Mucosa of descending colon (tissue), 3 donors: ENCODE measurements around the gene CTNND2. TPM values are rescaled to one million over a fixed set of nuclear protein-coding genes. Genes with fewer than 3 reads are reported as not detected.

Source experiments
- ATAC-seq: fragments of 200-7000 bp; cut with Tn5 transposase; one replicate; pipeline ENCODE4 v1.9.1; 2020; ENCODE audit warnings: mild to moderate bottlenecking, moderate library complexity
- DNase-seq, 3 donors: peaks; one replicate each; pipeline ENCODE4 v3.0.0-alpha.2; 2020
- H3K36me3 ChIP-seq: fragments of 200-600 bp; one replicate; pipeline ENCODE4 v1.8.0; 2021; ENCODE audit warnings: low read depth, mild to moderate bottlenecking
- H3K4me1 ChIP-seq: fragments of 200-600 bp; one replicate; pipeline ENCODE4 v1.8.0; 2021; ENCODE audit warnings: low read depth, mild to moderate bottlenecking
- H3K4me3 ChIP-seq: fragments of 200-600 bp; one replicate; pipeline ENCODE4 v1.8.0; 2021; ENCODE audit warnings: mild to moderate bottlenecking
- H3K9me3 ChIP-seq: fragments of 200-600 bp; one replicate; pipeline ENCODE4 v1.8.0; 2021; ENCODE audit warnings: mild to moderate bottlenecking
- intact Hi-C, 2 donors: fragments of 100-400 bp; cut with DNase I in 1 of 2; cut with micrococcal nuclease in 1 of 2; formaldehyde crosslinking; loops; one replicate each; pipeline versions ENCODE4 v1.11.0 to v1.11.1; 2022; cut with DNase I, micrococcal nuclease
- total RNA-seq, 3 donors: library from RNA; stranded (reverse); fragmentation: NEBNext Ultra II Directional in 2 of 3; extraction: Animal tissue kit (Norgen Biotek cat#: 25700) in 2 of 3; gene quantifications; one replicate each; pipeline versions ENCODE4 v1.2.1 to v1.2.4, GENCODE V29; 2021 to 2023
- TF ChIP-seq, protein P1 (sequence below): fragments of 200-600 bp; IDR thresholded peaks from one replicate; pipeline ENCODE4 v1.8.0; 2022; ENCODE audit warnings: antibody characterized with exemption, mild to moderate bottlenecking
- donor health status: DM: no; HTN: no; CAD: no; lungs with moderate emphysema.
- donor health status: DM: no; HTN: no; CAD: no.
- donor health status: DM: no; HTN: yes; CAD: no.

Gene CTNND2
- total RNA-seq, 3 donors from 2014 or later = 0.70 to 3.4 (median 0.81) TPM

DNA sequence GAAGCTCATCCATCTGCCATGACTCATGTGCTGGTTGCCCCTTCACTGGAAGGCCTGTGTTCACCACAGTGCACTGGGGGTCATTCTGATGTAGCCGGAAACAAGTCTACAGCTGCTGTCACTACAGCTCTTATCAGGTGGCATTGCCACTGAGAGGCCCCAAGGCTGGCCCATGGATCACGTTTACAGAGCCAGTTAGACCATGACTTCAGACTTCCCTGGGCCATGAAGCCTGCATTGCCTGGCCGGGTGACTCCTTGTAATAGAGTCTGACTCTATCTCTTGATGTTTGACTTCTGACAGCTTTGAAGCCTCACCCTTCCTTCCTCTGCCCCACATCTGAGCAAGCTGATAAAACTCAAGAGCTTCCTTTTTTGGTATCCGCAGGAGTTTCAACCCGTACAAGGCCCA is 669.7 kb downstream of the CTNND2 start:
- TF ChIP-seq, protein P1, sequence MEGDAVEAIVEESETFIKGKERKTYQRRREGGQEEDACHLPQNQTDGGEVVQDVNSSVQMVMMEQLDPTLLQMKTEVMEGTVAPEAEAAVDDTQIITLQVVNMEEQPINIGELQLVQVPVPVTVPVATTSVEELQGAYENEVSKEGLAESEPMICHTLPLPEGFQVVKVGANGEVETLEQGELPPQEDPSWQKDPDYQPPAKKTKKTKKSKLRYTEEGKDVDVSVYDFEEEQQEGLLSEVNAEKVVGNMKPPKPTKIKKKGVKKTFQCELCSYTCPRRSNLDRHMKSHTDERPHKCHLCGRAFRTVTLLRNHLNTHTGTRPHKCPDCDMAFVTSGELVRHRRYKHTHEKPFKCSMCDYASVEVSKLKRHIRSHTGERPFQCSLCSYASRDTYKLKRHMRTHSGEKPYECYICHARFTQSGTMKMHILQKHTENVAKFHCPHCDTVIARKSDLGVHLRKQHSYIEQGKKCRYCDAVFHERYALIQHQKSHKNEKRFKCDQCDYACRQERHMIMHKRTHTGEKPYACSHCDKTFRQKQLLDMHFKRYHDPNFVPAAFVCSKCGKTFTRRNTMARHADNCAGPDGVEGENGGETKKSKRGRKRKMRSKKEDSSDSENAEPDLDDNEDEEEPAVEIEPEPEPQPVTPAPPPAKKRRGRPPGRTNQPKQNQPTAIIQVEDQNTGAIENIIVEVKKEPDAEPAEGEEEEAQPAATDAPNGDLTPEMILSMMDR = no peak
- Histone ChIP-seq H3K36me3 (no peaks in the 10 kb centered on the region), H3K9me3 (no peaks in the 10 kb centered on the region), H3K4me3 (no peak overlapping the region), H3K4me1 (no peaks in the 10 kb centered on the region)
- ATAC-seq (peak; percentile 35), DNase-seq (peak in 1 of 3 donors; percentile 5)
- intact Hi-C loops = no loop called here

DNA sequence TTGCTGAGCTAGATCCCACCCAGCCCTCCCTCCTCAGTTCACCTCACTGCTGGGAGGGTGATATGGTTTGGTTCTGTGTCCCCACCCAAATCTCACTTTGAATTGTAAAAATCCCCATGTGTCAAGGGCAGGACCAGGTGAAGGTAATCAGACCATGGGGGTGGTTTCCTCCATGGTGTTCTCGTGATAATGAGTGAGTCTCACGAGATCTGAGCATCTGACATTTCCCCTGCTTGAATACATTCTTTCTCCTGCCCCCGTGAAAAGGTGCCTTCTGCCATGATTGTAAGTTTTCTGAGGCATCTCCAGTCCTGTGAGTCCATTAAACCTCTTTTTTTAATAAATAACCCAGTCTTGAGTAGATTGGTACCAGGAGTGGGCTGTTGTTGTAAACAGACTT is 673.4 kb downstream of the CTNND2 start:
- no peaks in the 10 kb centered on the region for H3K36me3 ChIP-seq
- intact Hi-C loops = no loop called here
- no peaks in the 10 kb centered on the region for H3K4me1 ChIP-seq
- DNase-seq (no peak), ATAC-seq (no peak)
- TF ChIP-seq, protein P1 = no peak
- no peaks in the 10 kb centered on the region for H3K9me3 ChIP-seq
- H3K4me3 ChIP-seq = no peak overlapping the region

DNA sequence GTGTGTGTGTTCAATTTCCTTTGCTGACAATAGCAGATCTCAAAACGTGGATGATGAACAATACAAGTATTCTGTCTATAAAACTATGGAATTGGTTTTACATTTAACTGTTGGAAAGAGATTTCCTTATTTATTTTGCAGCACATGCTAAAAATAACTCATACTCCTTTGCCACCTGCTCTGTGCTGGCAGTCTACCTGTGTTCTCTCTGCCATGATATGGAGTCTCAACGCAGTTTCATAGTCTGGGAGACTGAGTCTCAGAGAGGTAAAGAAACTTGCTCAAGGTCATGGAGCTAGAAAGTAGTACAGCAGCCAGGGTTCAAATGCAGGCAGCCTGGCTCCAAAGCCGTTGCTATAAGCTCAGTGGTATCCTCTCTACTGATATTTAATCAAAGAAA is 677.2 kb downstream of the CTNND2 start:
- Histone ChIP-seq H3K36me3 (no peaks in the 10 kb centered on the region), H3K4me3 (no peak overlapping the region), H3K9me3 (no peaks in the 10 kb centered on the region), H3K4me1 (no peaks in the 10 kb centered on the region)
- intact Hi-C loops = no loop called here
- TF ChIP-seq, protein P1 = no peak
- no peak for DNase-seq
- ATAC-seq = peak; percentile 15

DNA sequence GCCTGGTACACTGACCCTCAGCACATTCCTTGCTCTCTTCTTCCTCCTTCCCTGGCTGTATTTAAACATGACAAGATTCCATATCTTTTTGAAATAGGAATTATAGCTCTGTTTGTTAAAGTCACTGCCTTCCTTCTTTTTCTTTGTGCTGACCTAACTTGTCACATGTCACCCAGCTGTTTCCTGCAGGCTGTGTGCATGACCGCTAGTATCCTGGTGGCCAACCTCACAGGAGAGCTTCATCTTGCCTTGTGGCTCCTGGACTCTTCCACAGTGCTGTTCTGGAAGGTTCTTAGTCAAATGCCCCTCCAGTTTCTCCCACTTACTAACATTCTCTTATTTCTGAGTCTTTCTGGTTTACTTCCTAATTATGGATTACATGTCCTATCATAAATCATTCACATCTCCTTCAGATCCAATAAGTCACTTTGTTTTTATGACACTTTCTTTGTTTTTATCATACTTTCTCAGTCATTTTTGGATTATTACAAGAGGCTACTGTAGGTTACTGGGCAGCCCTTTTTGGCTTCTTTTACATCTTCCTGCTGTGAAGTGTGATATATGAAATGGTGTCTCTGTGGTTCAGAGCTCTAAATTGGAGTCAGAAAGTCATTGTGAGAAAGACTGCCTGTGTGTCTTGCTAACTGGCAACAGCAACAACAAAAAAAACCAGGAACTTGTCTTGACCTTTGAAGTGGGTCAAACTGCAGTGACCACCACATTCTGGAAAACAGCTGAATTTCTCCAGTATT is 679.6 kb downstream of the CTNND2 start:
- Histone ChIP-seq H3K9me3 (no peaks in the 10 kb centered on the region), H3K4me3 (no peak overlapping the region), H3K4me1 (no peaks in the 10 kb centered on the region), H3K36me3 (no peaks in the 10 kb centered on the region)
- DNase-seq (peak in 1 of 3 donors; percentile 10), ATAC-seq (no peak)
- intact Hi-C loops = no loop called here
- TF ChIP-seq, protein P1 = no peak

DNA sequence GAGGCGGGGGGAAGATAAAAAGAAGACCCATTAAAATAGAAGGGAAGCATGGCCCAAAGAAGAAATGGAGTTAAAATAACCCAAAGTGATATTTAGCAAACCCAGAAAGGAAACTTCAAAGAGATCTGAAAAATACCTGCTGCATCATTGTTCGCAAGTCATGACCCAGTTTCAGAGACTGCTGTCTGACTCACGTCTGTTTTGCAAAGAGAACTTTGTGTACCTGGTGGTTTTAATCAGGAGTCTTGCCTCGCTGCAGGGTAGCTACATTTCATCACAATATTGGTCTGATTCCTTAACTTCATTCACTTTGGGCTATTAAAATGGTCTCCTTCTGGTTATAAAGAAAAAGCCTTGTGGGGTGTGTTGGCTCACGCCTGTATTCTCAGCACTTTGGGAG is 682.1 kb downstream of the CTNND2 start:
- no peak for ATAC-seq
- no peaks in the 10 kb centered on the region for H3K4me1 ChIP-seq

More for the DNA sequence above, 682.1 kb downstream of the CTNND2 start:
- TF ChIP-seq, protein P1 = no peak
- Histone ChIP-seq H3K36me3 (no peaks in the 10 kb centered on the region), H3K9me3 (no peaks in the 10 kb centered on the region), H3K4me3 (no peak overlapping the region)
- intact Hi-C loops = no loop called here
- DNase-seq = no peak
